ENCODE data around the gene MSH5.

The MSH5 gene

GRCh38 chr6:31780507-31781243 is 40.9 kb downstream of the MSH5 start:
- Histone ChIP-seq H3K36me3 (replicated peaks; ENCODE audit: low read depth, low read length) (peaks cover 22% of the 10 kb centered on the region), H3K4me2 (ENCODE audit: low read length) (no peak overlapping the region), H3K79me2 (ENCODE audit: low read length) (no peaks in the 10 kb centered on the region), H3K27ac (ENCODE audit: low read length) (no peak overlapping the region), H3K27me3 (ENCODE audit: low read depth, low read length) (no peaks in the 10 kb centered on the region), H3K9me3 (ENCODE audit: insufficient read depth, low read length) (no peaks in the 10 kb centered on the region), H4K20me1 (ENCODE audit: insufficient read depth, low read length) (no peaks in the 10 kb centered on the region), H2AFZ (ENCODE audit: low read depth, low read length) (no peak overlapping the region), H3K9ac (ENCODE audit: low read length) (no peak overlapping the region), H3K4me1 (ENCODE audit: low read length) (peaks cover 7% of the 10 kb centered on the region), H3K4me3 (ENCODE audit: low read length) (no peak overlapping the region)
- TF ChIP-seq CTCF (IDR thresholded peaks at IDR 0.05; ENCODE audit: low read depth, low read length) (no peak), EZH2phosphoT487 (IDR thresholded peaks at IDR 0.05; ENCODE audit: low read depth) (no peak)

- Histone ChIP-seq H4K20me1 (ENCODE audit: insufficient read depth, low read length) (no peaks in the 10 kb centered on the region), H3K27ac (ENCODE audit: low read length) (no peak overlapping the region), H3K27me3 (ENCODE audit: low read depth, low read length) (no peaks in the 10 kb centered on the region), H3K4me2 (ENCODE audit: low read length) (no peak overlapping the region), H3K9ac (ENCODE audit: low read length) (no peak overlapping the region), H3K9me3 (ENCODE audit: insufficient read depth, low read length) (no peaks in the 10 kb centered on the region), H3K4me3 (ENCODE audit: low read length) (no peak overlapping the region), H2AFZ (ENCODE audit: low read depth, low read length) (no peak overlapping the region), H3K79me2 (ENCODE audit: low read length) (no peaks in the 10 kb centered on the region), H3K4me1 (ENCODE audit: low read length) (peaks cover 7% of the 10 kb centered on the region), H3K36me3 (replicated peaks; ENCODE audit: low read depth, low read length) (peaks cover 22% of the 10 kb centered on the region)
- TF ChIP-seq CTCF (IDR thresholded peaks at IDR 0.05; ENCODE audit: low read depth, low read length) (no peak), EZH2phosphoT487 (IDR thresholded peaks at IDR 0.05; ENCODE audit: low read depth) (no peak)
These were observed 41.7 kb downstream of the MSH5 start for GRCh38 chr6:31781244-31782125.

DNA sequence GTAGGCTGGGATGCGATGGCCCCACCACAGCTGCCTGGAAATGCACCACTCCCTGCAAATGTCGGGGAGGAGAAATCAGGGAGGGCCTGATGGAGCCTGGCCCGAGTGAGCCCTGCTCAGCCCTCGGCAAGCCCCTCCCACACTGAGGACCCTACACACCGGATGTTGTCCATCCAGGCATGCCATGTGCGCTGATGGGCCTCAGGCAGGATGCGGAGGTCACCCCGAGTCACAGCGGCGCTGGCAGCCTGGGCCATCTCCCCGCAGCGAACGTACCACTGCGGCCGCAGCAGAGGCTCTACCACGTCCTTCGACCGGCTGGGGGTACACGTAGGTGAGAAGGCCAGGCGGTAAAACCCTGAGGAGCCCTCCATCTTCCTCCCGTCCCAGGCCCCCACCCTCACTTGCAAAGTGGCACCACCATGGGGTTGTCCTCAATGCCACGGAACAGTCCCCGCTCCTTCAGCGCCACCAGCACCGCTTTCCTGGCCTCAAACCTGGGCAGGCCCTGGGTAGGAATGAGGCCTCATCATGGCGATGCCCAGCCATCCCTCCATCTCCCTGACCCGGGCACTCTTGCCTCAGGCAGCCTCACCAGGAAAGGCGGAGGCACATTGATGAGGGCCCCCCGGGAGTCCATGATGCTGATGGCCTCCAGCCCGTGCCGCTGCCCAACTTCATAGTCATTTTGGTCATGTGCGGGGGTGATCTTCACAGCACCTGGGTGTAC is 42.5 kb downstream of the MSH5 start:
- Histone ChIP-seq H3K9ac (ENCODE audit: low read length) (no peak overlapping the region), H3K36me3 (replicated peaks; ENCODE audit: low read depth, low read length) (peaks cover 22% of the 10 kb centered on the region)

More for the DNA sequence above, 42.5 kb downstream of the MSH5 start:
- H2AFZ ChIP-seq (ENCODE audit: low read depth, low read length), result no peak overlapping the region
- no peaks in the 10 kb centered on the region for H3K79me2 ChIP-seq (ENCODE audit: low read length)
- no peaks in the 10 kb centered on the region for H3K9me3 ChIP-seq (ENCODE audit: insufficient read depth, low read length)
- peaks cover 2% of the 10 kb centered on the region for H3K4me1 ChIP-seq (ENCODE audit: low read length)
- no peaks in the 10 kb centered on the region for H4K20me1 ChIP-seq (ENCODE audit: insufficient read depth, low read length)
- TF ChIP-seq EZH2phosphoT487 (IDR thresholded peaks at IDR 0.05; ENCODE audit: low read depth), result no peak
- TF ChIP-seq CTCF (IDR thresholded peaks at IDR 0.05; ENCODE audit: low read depth, low read length), result no peak
- H3K27ac ChIP-seq (ENCODE audit: low read length), result no peak overlapping the region
- no peaks in the 10 kb centered on the region for H3K27me3 ChIP-seq (ENCODE audit: low read depth, low read length)
- no peak overlapping the region for H3K4me2 ChIP-seq (ENCODE audit: low read length)
- H3K4me3 ChIP-seq (ENCODE audit: low read length), result no peak overlapping the region

Data from OCI-LY3 (cell line).